Neural progenitor cell (in vitro differentiated cells): ENCODE measurements around the gene ERICH6. TPM values are rescaled to one million over a fixed set of nuclear protein-coding genes. Genes with fewer than 3 reads are reported as not detected.
"Not testable (repeated sequence)": the region's sequence is repeated elsewhere in the genome, so short reads cannot be mapped to it uniquely, and the experiment has no call there.

Source experiments
- DNase-seq: peaks from one replicate; pipeline ENCODE4 v3.0.0-alpha.2; 2016; ENCODE audit warnings: low spot score
- H2AFZ ChIP-seq: fragments of 200-600 bp; sonication (generic); replicated peaks from 2 replicates; pipeline ENCODE4 v1.6.1; 2016; ENCODE audit warnings: antibody characterized with exemption
- H3F3A ChIP-seq: fragments of 200-600 bp; sonication (generic); 2 replicates; pipeline ENCODE4 v1.6.1; 2016; ENCODE audit warnings: antibody characterized with exemption, low read depth
- H3K27ac ChIP-seq: fragments of 200-600 bp; sonication (generic); 2 replicates; pipeline ENCODE4 v1.5.1; 2016; ENCODE audit warnings: mild to moderate bottlenecking
- H3K27me3 ChIP-seq: fragments of 200-600 bp; sonication (generic); 2 replicates; pipeline ENCODE4 v1.6.1; 2016; ENCODE audit warnings: mild to moderate bottlenecking, moderate library complexity
- H3K36me3 ChIP-seq: fragments of 200-600 bp; sonication (generic); 2 replicates; pipeline ENCODE4 v1.5.1; 2016
- H3K4me1 ChIP-seq: fragments of 200-600 bp; sonication (generic); 2 replicates; pipeline ENCODE4 v1.6.1; 2016; ENCODE audit warnings: mixed run types
- H3K4me2 ChIP-seq: fragments of 200-600 bp; sonication (generic); 2 replicates; pipeline ENCODE4 v1.6.1; 2016
- H3K4me3 ChIP-seq: fragments of 200-600 bp; sonication (generic); 2 replicates; pipeline ENCODE4 v1.5.1; 2016
- H3K79me2 ChIP-seq: fragments of 200-600 bp; sonication (generic); 2 replicates; pipeline ENCODE4 v1.6.1; 2016; ENCODE audit warnings: low read depth
- H3K9ac ChIP-seq: fragments of 200-600 bp; sonication (generic); 2 replicates; pipeline ENCODE4 v1.6.1; 2016
- H3K9me3 ChIP-seq: fragments of 200-600 bp; sonication (generic); 2 replicates; pipeline ENCODE4 v1.5.1; 2016; ENCODE audit warnings: low read depth
- H4K20me1 ChIP-seq: fragments of 200-600 bp; sonication (generic); 2 replicates; pipeline ENCODE4 v1.6.1; 2016; ENCODE audit warnings: low read depth
- H3K27ac Mint-ChIP-seq: 3 replicates; pipeline ENCODE4 v1.8.0; 2021; ENCODE audit warnings: mixed read lengths
- H3K27me3 Mint-ChIP-seq: 2 replicates; pipeline ENCODE4 v1.8.0; 2022; ENCODE audit warnings: low read depth, mild to moderate bottlenecking, inconsistent platforms, moderate library complexity, mixed read lengths; ENCODE audit not compliant: insufficient read depth
- H3K36me3 Mint-ChIP-seq: 3 replicates; pipeline ENCODE4 v1.8.0; 2021; ENCODE audit warnings: mixed read lengths
- H3K4me1 Mint-ChIP-seq: 3 replicates; pipeline ENCODE4 v1.8.0; 2021; ENCODE audit warnings: mixed read lengths
- H3K4me3 Mint-ChIP-seq: 3 replicates; pipeline ENCODE4 v1.8.0; 2021; ENCODE audit warnings: mild to moderate bottlenecking, moderate library complexity, mixed read lengths
- H3K9me3 Mint-ChIP-seq: 3 replicates; pipeline ENCODE4 v1.8.0; 2020; ENCODE audit warnings: mixed read lengths
- EZH2 ChIP-seq: fragments of 200-600 bp; sonication (generic); IDR thresholded peaks from 2 replicates; pipeline ENCODE4 v1.6.1; 2017; ENCODE audit warnings: antibody characterized with exemption, mild to moderate bottlenecking, moderate library complexity
- EZH2phosphoT487 ChIP-seq: fragments of 200-600 bp; sonication (generic); IDR thresholded peaks from 2 replicates; pipeline ENCODE4 v1.6.1; 2017; ENCODE audit warnings: antibody characterized with exemption
- total RNA-seq: library from RNA; depleted of rRNA; stranded (reverse); fragments of >200 nt; gene quantifications from 2 replicates; pipeline ENCODE4 v1.2.3, GENCODE V29; 2015; ENCODE audit warnings: low replicate concordance
- TF ChIP-seq, protein P1 (sequence below): fragments of 200-600 bp; sonication (generic); IDR thresholded peaks from 2 replicates; pipeline ENCODE4 v1.5.1; 2017; ENCODE audit warnings: antibody characterized with exemption, mild to moderate bottlenecking

The ERICH6 gene
- total RNA-seq, 1 donor from 2014 or later, result not detected

DNA sequence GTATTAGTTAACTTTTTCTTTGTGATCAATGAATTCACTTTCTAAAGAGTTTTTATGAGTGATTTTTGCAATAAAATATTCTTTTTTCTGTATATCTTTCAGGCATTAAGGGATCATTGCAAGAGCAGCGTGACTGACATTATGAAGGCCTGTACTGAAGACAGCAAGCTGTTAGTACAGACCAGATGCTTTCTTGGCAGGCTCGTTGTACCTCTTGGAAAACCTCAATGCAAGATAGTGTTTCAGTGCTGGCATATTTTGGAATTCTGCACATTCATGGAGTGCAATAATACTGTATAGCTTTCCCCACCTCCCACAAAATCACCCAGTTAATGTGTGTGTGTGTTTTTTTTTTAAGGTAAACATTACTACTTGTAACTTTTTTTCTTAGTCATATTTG, 76.2 kb downstream of the ERICH6 start:
- H3K27me3 Mint-ChIP-seq, result no peaks in the 10 kb centered on the region
- Histone ChIP-seq H3K36me3 (peaks cover 24% of the 10 kb centered on the region), H3K4me1 (no peaks in the 10 kb centered on the region), H3K9ac (no peak overlapping the region), H3K9me3 (no peaks in the 10 kb centered on the region), H3K4me2 (no peak overlapping the region), H3K4me3 (no peak overlapping the region), H3K27me3 (no peaks in the 10 kb centered on the region), H4K20me1 (peaks cover 4% of the 10 kb centered on the region), H3F3A (peaks cover 1% of the 10 kb centered on the region), H2AFZ (no peak overlapping the region), H3K79me2 (peaks cover 8% of the 10 kb centered on the region), H3K27ac (no peak overlapping the region)
- DNase-seq, result no peak
- no peak overlapping the region for H3K4me3 Mint-ChIP-seq
- TF ChIP-seq, protein P1, sequence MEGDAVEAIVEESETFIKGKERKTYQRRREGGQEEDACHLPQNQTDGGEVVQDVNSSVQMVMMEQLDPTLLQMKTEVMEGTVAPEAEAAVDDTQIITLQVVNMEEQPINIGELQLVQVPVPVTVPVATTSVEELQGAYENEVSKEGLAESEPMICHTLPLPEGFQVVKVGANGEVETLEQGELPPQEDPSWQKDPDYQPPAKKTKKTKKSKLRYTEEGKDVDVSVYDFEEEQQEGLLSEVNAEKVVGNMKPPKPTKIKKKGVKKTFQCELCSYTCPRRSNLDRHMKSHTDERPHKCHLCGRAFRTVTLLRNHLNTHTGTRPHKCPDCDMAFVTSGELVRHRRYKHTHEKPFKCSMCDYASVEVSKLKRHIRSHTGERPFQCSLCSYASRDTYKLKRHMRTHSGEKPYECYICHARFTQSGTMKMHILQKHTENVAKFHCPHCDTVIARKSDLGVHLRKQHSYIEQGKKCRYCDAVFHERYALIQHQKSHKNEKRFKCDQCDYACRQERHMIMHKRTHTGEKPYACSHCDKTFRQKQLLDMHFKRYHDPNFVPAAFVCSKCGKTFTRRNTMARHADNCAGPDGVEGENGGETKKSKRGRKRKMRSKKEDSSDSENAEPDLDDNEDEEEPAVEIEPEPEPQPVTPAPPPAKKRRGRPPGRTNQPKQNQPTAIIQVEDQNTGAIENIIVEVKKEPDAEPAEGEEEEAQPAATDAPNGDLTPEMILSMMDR, result no peak
- no peak for TF ChIP-seq EZH2phosphoT487
- TF ChIP-seq EZH2, result no peak
- H3K9me3 Mint-ChIP-seq, result no peaks in the 10 kb centered on the region
- H3K36me3 Mint-ChIP-seq, result peaks cover 32% of the 10 kb centered on the region
- H3K4me1 Mint-ChIP-seq, result no peaks in the 10 kb centered on the region
- H3K27ac Mint-ChIP-seq, result no peak overlapping the region

DNA sequence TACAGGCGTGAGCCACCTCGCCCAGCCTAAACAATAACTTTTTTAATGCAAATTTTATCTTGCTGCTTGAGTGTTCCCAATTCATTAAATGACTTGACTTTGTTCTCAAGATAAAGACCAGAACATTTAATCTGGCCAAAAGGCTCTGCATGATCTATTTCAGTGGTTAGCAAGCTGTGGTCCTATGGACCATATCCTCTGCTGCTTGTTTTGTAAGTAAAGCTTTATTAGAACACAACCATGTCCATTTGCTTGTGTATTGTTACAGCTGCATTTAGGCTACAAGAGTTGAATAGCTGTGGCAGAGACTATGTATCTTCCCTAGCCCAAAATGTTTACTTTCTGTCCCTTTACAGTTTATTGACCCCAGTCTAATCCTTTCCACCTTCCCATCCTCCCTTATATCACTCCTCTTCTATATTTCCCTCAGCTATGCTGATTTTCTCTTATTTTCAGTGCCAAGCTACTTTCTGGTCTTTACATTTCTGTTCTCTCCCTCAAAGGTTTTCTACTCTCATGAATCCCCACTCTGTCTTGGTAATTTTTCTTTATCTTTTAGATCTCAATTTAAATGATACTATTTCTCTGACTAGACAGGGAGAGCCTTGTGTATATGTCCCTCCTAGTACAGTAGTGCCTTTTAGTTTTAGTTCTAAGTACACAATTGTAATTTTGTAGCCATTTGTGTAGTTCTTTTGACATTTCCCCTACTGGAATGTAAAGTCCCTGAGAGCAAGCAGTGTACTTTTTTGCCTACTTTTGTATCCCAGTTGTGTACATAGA, 77.4 kb downstream of the ERICH6 start:
- H3F3A ChIP-seq, result no peaks in the 10 kb centered on the region
- H3K9me3 ChIP-seq, result no peaks in the 10 kb centered on the region
- peaks cover 24% of the 10 kb centered on the region for H3K36me3 ChIP-seq
- TF ChIP-seq EZH2 (no peak), EZH2phosphoT487 (no peak)
- TF ChIP-seq, protein P1, result no peak
- peaks cover under 1% of the 10 kb centered on the region for H3K4me1 ChIP-seq
- Mint-ChIP-seq H3K27ac (no peak overlapping the region), H3K4me3 (no peak overlapping the region), H3K27me3 (no peaks in the 10 kb centered on the region), H3K9me3 (no peaks in the 10 kb centered on the region), H3K4me1 (no peaks in the 10 kb centered on the region), H3K36me3 (peaks cover 34% of the 10 kb centered on the region)
- peaks cover 21% of the 10 kb centered on the region for H3K79me2 ChIP-seq
- H4K20me1 ChIP-seq, result peaks cover 4% of the 10 kb centered on the region
- H3K4me2 ChIP-seq, result no peak overlapping the region
- H3K9ac ChIP-seq, result no peak overlapping the region
- H3K27me3 ChIP-seq, result no peaks in the 10 kb centered on the region
- no peak overlapping the region for H2AFZ ChIP-seq
- no peak overlapping the region for H3K4me3 ChIP-seq
- peak overlapping the region; percentile 16 for H3K27ac ChIP-seq
- DNase-seq, result no peak

DNA sequence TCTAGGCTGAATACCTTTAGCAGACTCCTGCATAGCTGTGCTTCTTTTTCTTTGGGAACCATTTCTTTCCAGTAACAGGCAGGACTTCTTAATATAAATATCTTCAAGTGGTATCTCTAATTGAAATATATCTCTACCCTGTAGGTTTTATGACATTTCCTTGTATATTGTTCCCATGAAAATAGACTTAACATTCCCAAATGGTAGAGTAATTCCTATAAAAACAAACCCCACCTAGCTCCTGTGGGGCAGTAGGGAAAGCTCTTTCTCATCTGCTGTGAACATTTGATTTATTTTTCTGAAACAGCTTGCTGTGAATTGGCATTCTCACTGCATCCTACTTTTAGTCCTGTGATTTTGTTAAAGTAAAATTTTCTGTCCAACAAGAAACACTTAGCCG, 79.8 kb downstream of the ERICH6 start:
- Histone ChIP-seq H3K9ac (no peak overlapping the region), H3K9me3 (no peaks in the 10 kb centered on the region), H3K27ac (no peak overlapping the region), H2AFZ (no peak overlapping the region), H3K36me3 (peaks cover 23% of the 10 kb centered on the region), H3K4me3 (no peak overlapping the region), H3K27me3 (no peaks in the 10 kb centered on the region), H3F3A (no peaks in the 10 kb centered on the region), H3K4me2 (no peak overlapping the region), H3K79me2 (peaks cover 43% of the 10 kb centered on the region), H3K4me1 (peaks cover 4% of the 10 kb centered on the region), H4K20me1 (peaks cover 4% of the 10 kb centered on the region)
- TF ChIP-seq EZH2 (no peak), EZH2phosphoT487 (no peak)
- TF ChIP-seq, protein P1, result no peak
- no peaks in the 10 kb centered on the region for H3K9me3 Mint-ChIP-seq
- no peaks in the 10 kb centered on the region for H3K27me3 Mint-ChIP-seq
- no peak for DNase-seq
- H3K36me3 Mint-ChIP-seq, result peaks cover 30% of the 10 kb centered on the region
- no peaks in the 10 kb centered on the region for H3K4me1 Mint-ChIP-seq
- no peak overlapping the region for H3K27ac Mint-ChIP-seq
- H3K4me3 Mint-ChIP-seq, result no peak overlapping the region

DNA sequence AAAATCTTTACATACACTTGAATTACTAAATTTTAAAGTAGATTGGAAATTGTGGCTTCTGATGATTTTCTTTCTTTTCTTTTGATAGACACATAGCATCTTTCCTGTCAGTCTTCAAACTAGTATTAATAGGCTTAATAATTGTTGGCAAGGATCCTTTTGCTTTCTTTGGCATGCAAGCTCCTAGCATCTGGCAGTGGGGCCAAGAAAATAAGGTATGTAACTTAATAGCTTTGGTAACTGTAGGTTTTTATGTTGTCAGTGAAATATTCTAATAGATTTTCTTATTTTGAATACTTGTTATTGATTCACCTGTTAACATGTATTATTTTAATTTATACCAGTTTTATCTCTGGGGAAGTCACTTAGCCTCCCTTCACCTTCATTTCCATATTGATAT, 80.8 kb downstream of the ERICH6 start:
- H3K9me3 Mint-ChIP-seq, H3K9me3 ChIP-seq, H3K27me3 ChIP-seq, H3F3A ChIP-seq, H3K4me3 ChIP-seq, H3K4me1 ChIP-seq, H2AFZ ChIP-seq, H3K4me3 Mint-ChIP-seq, H3K9ac ChIP-seq, H4K20me1 ChIP-seq, H3K27ac Mint-ChIP-seq, DNase-seq, H3K27me3 Mint-ChIP-seq, H3K27ac ChIP-seq, H3K4me2 ChIP-seq, H3K4me1 Mint-ChIP-seq: not testable (repeated sequence)
- H3K36me3 Mint-ChIP-seq, result peaks cover 39% of the 10 kb centered on the region
- Histone ChIP-seq H3K79me2 (peaks cover 53% of the 10 kb centered on the region), H3K36me3 (peaks cover 15% of the 10 kb centered on the region)
